Renal cortical epithelial cell (primary cell): Measurements from ENCODE around the gene ZCCHC14. TPM values are rescaled to one million over a fixed set of nuclear protein-coding genes. Genes with fewer than 3 reads are reported as not detected.
A peak's percentile ranks its signal among the peaks of the same experiment; 100 is the strongest.

Source experiments
- DNase-seq: peaks from one replicate; pipeline ENCODE4 v3.0.0-alpha.2; 2011; ENCODE audit warnings: low read depth
- total RNA-seq: library from RNA; depleted of rRNA; stranded (reverse); fragments of >200 nt; gene quantifications from 2 replicates; pipeline ENCODE4 v1.2.3, GENCODE V29; 2014

The ZCCHC14 gene
- total RNA-seq, 1 donor from 2014 or later, result 24.8 TPM

- DNase-seq, result peak; percentile 56
These were observed 109.2 kb downstream of the ZCCHC14 start, which contains the start of gene FBXO31 for GRCh38 chr16:87383505-87384161. Gene FBXO31 (minus strand): TSS chr16:87383776. CDS start chr16:87383744, 32 bp downstream.

- no peak for DNase-seq
These were observed 110.6 kb downstream of the ZCCHC14 start for GRCh38 chr16:87382023-87382785.

GRCh38 chr16:87380881-87381280, 111.9 kb downstream of the ZCCHC14 start:
- peak; percentile 29 for DNase-seq

GRCh38 chr16:87380403-87380802, 112.4 kb downstream of the ZCCHC14 start:
- no peak for DNase-seq

GRCh38 chr16:87379312-87379752, 113.5 kb downstream of the ZCCHC14 start:
- DNase-seq, result peak; percentile 38

- DNase-seq, result no peak
These were observed 116.2 kb downstream of the ZCCHC14 start for GRCh38 chr16:87376660-87377059.

- DNase-seq, result peak; percentile 63
These were observed 117.2 kb downstream of the ZCCHC14 start for GRCh38 chr16:87375426-87376135.

GRCh38 chr16:87374313-87374712, 118.5 kb downstream of the ZCCHC14 start:
- no peak for DNase-seq

- no peak for DNase-seq
These were observed 120.5 kb downstream of the ZCCHC14 start for GRCh38 chr16:87372305-87372704.

GRCh38 chr16:87371261-87371866, 121.5 kb downstream of the ZCCHC14 start:
- no peak for DNase-seq

- DNase-seq, result no peak
These were observed 122.8 kb downstream of the ZCCHC14 start for GRCh38 chr16:87369796-87370719.

- no peak for DNase-seq
These were observed 123.6 kb downstream of the ZCCHC14 start for GRCh38 chr16:87369117-87369765.

GRCh38 chr16:87368029-87368770, 124.6 kb downstream of the ZCCHC14 start:
- DNase-seq, result no peak

- DNase-seq, result no peak
These were observed 125.3 kb downstream of the ZCCHC14 start for GRCh38 chr16:87367529-87367928.

GRCh38 chr16:87366930-87367329, 125.9 kb downstream of the ZCCHC14 start:
- no peak for DNase-seq

- no peak for DNase-seq
These were observed 126.5 kb downstream of the ZCCHC14 start for GRCh38 chr16:87366288-87366687.

- DNase-seq, result no peak
These were observed 127.7 kb downstream of the ZCCHC14 start for GRCh38 chr16:87365021-87365713.

- no peak for DNase-seq
These were observed 128.9 kb downstream of the ZCCHC14 start for GRCh38 chr16:87363771-87364455.
